HEK293 (cell line): Measurements from ENCODE around the gene FRMD4A.

ENCODE experiments used
- CTCF ChIA-PET: fragments of 350-600 bp; formaldehyde crosslinking; extraction: SDS; loops from one replicate; lab custom pipeline; 2021; ENCODE audit warnings: antibody characterized with exemption; lab: Yijun Ruan, JAX
- POLR2A ChIA-PET: fragments of 300-600 bp; formaldehyde crosslinking; extraction: SDS; loops from one replicate; lab custom pipeline; 2020; ENCODE audit warnings: antibody characterized with exemption, inconsistent platforms; lab: Yijun Ruan, JAX
- H3K27ac ChIP-seq: fragments of 200-500 bp; sonication (Bioruptor generic); 2 replicates; pipeline ENCODE4 v1.5.1; 2014; ENCODE audit warnings: low read depth, low read length, control low read depth, inconsistent platforms; ENCODE audit errors: extremely low read depth
- H3K36me3 ChIP-seq, 2 experiments: fragments of 200-500 bp in 1 of 2; sonication (Bioruptor generic) in 1 of 2; 1 replicate in 1 of 2; 2 replicates in 1 of 2; pipeline ENCODE4 v1.5.1; 2014 to 2017; ENCODE audit warnings: inconsistent platforms in 2 of 2, low read length in 2 of 2; ENCODE audit not compliant: control insufficient read depth in 2 of 2, insufficient read depth in 1 of 2
- H3K4me1 ChIP-seq: fragments of 200-500 bp; sonication (Bioruptor generic); 2 replicates; pipeline ENCODE4 v1.5.1; 2014; ENCODE audit warnings: mild to moderate bottlenecking, low read length, inconsistent platforms; ENCODE audit not compliant: control insufficient read depth, insufficient read depth
- H3K4me3 ChIP-seq: 2 replicates; pipeline ENCODE4 v1.5.1; 2011; ENCODE audit warnings: low read depth, mild to moderate bottlenecking, control low read depth, low read length, moderate library complexity
- H3K9me3 ChIP-seq: fragments of 200-500 bp; sonication (Bioruptor generic); 2 replicates; pipeline ENCODE4 v1.5.1; 2014; ENCODE audit warnings: low read depth, low read length, inconsistent platforms; ENCODE audit not compliant: control insufficient read depth, insufficient read depth
- KLF1 ChIP-seq: fragments of 450-650 bp; formaldehyde crosslinking; IDR thresholded peaks from 2 replicates; pipeline ENCODE4 v1.5.1; 2016; ENCODE audit warnings: missing biosample characterization, missing genetic modification characterization
- PRDM1 ChIP-seq: fragments of 450-650 bp; formaldehyde crosslinking; IDR thresholded peaks from 2 replicates; pipeline ENCODE4; 2016; ENCODE audit warnings: missing biosample characterization, missing genetic modification characterization
- SCRT1 ChIP-seq: fragments of 450-650 bp; formaldehyde crosslinking; IDR thresholded peaks from 2 replicates; pipeline ENCODE4 v1.5.1; 2016; ENCODE audit warnings: missing biosample characterization, missing genetic modification characterization, borderline replicate concordance
- SP7 ChIP-seq: fragments of 450-650 bp; formaldehyde crosslinking; IDR thresholded peaks from 2 replicates; pipeline ENCODE4 v1.5.1; 2016; ENCODE audit warnings: missing biosample characterization, missing genetic modification characterization
- TRIM28 ChIP-seq: IDR thresholded peaks from 2 replicates; pipeline ENCODE4 v1.6.1; 2011; ENCODE audit warnings: low read length, control low read depth, borderline replicate concordance
- WT1 ChIP-seq: fragments of 450-650 bp; formaldehyde crosslinking; IDR thresholded peaks from 2 replicates; pipeline ENCODE4 v1.5.1; 2016; ENCODE audit warnings: missing biosample characterization, missing genetic modification characterization
- ZBTB48 ChIP-seq: fragments of 450-650 bp; formaldehyde crosslinking; IDR thresholded peaks from 2 replicates; pipeline ENCODE4 v1.5.1; 2016; ENCODE audit warnings: missing biosample characterization, missing genetic modification characterization
- ZBTB6 ChIP-seq: fragments of 450-650 bp; formaldehyde crosslinking; IDR thresholded peaks from 2 replicates; pipeline ENCODE4 v1.5.1; 2017; ENCODE audit warnings: missing biosample characterization, missing genetic modification characterization
- ZEB2 ChIP-seq: fragments of 450-650 bp; formaldehyde crosslinking; IDR thresholded peaks from 2 replicates; pipeline ENCODE4 v1.5.1; 2016; ENCODE audit warnings: missing biosample characterization, missing genetic modification characterization
- ZFP3 ChIP-seq: fragments of 450-650 bp; formaldehyde crosslinking; IDR thresholded peaks from 2 replicates; pipeline ENCODE4 v1.5.1; 2016; ENCODE audit warnings: low read depth, missing biosample characterization, missing genetic modification characterization
- ZFP69B ChIP-seq: fragments of 450-650 bp; formaldehyde crosslinking; IDR thresholded peaks from 2 replicates; pipeline ENCODE4 v1.5.1; 2016; ENCODE audit warnings: missing biosample characterization, missing genetic modification characterization
- ZNF132 ChIP-seq: fragments of 450-650 bp; formaldehyde crosslinking; IDR thresholded peaks from 2 replicates; pipeline ENCODE4 v1.5.1; 2017; ENCODE audit warnings: missing biosample characterization, missing genetic modification characterization, borderline replicate concordance
- ZNF184 ChIP-seq: fragments of 450-650 bp; IDR thresholded peaks from 2 replicates; pipeline ENCODE4 v1.5.1; 2018; ENCODE audit warnings: missing biosample characterization, mild to moderate bottlenecking, missing genetic modification characterization
- ZNF350 ChIP-seq: fragments of 450-650 bp; formaldehyde crosslinking; IDR thresholded peaks from 2 replicates; pipeline ENCODE4 v1.5.0; 2017; ENCODE audit warnings: missing biosample characterization, mild to moderate bottlenecking, missing genetic modification characterization
- ZNF473 ChIP-seq: fragments of 450-650 bp; formaldehyde crosslinking; IDR thresholded peaks from 2 replicates; pipeline ENCODE4 v1.5.1; 2017; ENCODE audit warnings: missing biosample characterization, missing genetic modification characterization
- ZNF561 ChIP-seq: fragments of 450-650 bp; IDR thresholded peaks from 2 replicates; pipeline ENCODE4 v1.5.1; 2018; ENCODE audit warnings: missing biosample characterization, missing genetic modification characterization, borderline replicate concordance
- ZNF654 ChIP-seq: fragments of 450-650 bp; formaldehyde crosslinking; IDR thresholded peaks from 2 replicates; pipeline ENCODE4 v1.5.1; 2016; ENCODE audit warnings: low read depth, missing biosample characterization, missing genetic modification characterization
- ZNF692 ChIP-seq: fragments of 450-650 bp; formaldehyde crosslinking; IDR thresholded peaks from 2 replicates; pipeline ENCODE4 v1.5.1; 2016; ENCODE audit warnings: missing biosample characterization, missing genetic modification characterization
- ZNF777 ChIP-seq: fragments of 450-650 bp; formaldehyde crosslinking; IDR thresholded peaks from 2 replicates; pipeline ENCODE4 v1.5.1; 2017; ENCODE audit warnings: missing biosample characterization, missing genetic modification characterization, borderline replicate concordance
- ZSCAN18 ChIP-seq: fragments of 450-650 bp; formaldehyde crosslinking; IDR thresholded peaks from 2 replicates; pipeline ENCODE4 v1.5.1; 2016; ENCODE audit warnings: missing biosample characterization, missing genetic modification characterization
- ZXDB ChIP-seq: fragments of 450-650 bp; formaldehyde crosslinking; IDR thresholded peaks from 2 replicates; pipeline ENCODE4 v1.5.1; 2016; ENCODE audit warnings: missing biosample characterization, missing genetic modification characterization
- TF ChIP-seq, protein P1 (sequence below): fragments of 450-650 bp; formaldehyde crosslinking; IDR thresholded peaks from 2 replicates; pipeline ENCODE4 v1.5.1; 2016; ENCODE audit warnings: missing biosample characterization, missing genetic modification characterization
- TF ChIP-seq, protein P2 (sequence below): fragments of 450-650 bp; formaldehyde crosslinking; IDR thresholded peaks from 2 replicates; pipeline ENCODE4 v1.5.1; 2016; ENCODE audit warnings: missing biosample characterization, missing genetic modification characterization
- TF ChIP-seq, protein P3 (sequence below): fragments of 450-650 bp; formaldehyde crosslinking; IDR thresholded peaks from 2 replicates; pipeline ENCODE4 v1.5.1; 2016; ENCODE audit warnings: missing biosample characterization, missing genetic modification characterization

FRMD4A gene

DNA sequence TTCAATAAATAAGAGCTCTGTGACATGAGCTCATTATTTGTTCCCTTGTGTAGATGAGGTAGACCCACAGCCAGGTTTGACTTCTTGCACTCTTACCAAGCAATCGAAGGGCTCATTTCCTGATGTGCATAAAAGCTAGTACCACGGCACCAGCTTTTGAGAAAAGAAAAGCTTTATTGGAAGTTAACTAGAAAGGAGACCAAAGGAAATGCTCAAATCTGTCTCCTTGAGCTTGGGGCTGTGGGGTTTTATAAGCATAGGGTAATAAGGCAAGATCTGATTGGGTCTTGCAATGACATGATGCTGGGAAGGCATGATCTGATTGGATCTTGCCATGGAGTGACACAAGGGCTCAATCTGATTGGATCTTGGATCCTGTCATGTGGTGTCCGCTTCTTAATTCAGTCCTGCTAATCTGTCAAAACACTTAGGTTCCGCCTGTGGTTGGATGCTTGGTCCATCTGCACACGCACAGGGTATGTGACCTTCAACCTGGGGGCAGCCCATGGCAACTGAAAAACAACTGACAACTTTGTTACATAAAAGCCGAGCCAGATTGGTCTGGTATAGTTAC lies 47.8 kb upstream of the FRMD4A start (continued):
- TF ChIP-seq ZNF777 (no peak), ZFP69B (tag by site-specific recombination) (no peak), ZNF350 (no peak), ZNF473 (tag by site-specific recombination) (no peak), ZSCAN18 (tag by site-specific recombination) (no peak), ZNF184 (tag by site-specific recombination) (no peak), ZNF132 (no peak), SCRT1 (tag by site-specific recombination) (no peak), KLF1 (tag by site-specific recombination) (no peak)

DNA sequence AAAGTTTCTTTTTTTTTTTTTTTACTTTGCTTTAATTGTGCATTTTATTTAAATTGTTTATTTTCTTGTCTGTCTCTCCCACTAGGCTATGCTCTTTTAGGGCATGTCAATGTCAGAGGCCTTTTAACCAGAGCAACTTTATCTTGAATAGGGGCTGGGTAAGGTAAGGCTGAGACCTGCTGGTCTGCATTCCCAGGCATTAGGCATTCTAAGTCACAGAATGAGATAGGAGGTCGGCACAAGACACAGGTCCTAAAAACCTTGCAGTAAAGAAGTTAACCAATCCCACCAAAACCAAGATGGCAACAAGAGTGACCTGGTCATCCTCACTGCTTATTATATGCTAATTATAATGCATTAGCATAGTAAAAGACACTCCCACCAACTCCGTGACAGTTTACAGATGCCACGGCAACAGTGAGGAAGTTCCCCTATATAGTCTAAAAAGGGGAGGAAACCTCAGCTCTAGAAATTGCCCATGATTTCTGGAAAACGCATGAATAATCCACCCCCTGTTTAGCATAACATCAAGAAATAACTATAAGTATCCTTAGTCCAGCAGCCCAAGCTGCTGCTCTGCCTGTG lies 47.0 kb upstream of the FRMD4A start:
- Histone ChIP-seq H3K4me1 (no peaks in the 10 kb centered on the region), H3K4me3 (no peak overlapping the region), H3K9me3 (no peaks in the 10 kb centered on the region), H3K27ac (no peak overlapping the region), H3K36me3 (no peaks in the 10 kb centered on the region)
- CTCF ChIA-PET, result no interaction called here
- TF ChIP-seq ZBTB6 (no peak), SP7 (tag by site-specific recombination) (no peak)
- POLR2A ChIA-PET, result no interaction called here

- no peaks in the 10 kb centered on the region for H3K36me3 ChIP-seq
- no peaks in the 10 kb centered on the region for H3K4me1 ChIP-seq
- H3K9me3 ChIP-seq, result no peaks in the 10 kb centered on the region
- no peak overlapping the region for H3K4me3 ChIP-seq
- ChIA-PET POLR2A (interaction anchor here (0.7 kb wide), 1 partner anchor 826 kb away, joined by 6 read pairs; no protein-coding TSS in a partner anchor), CTCF (interaction anchor here (1.5 kb wide), 1 partner anchor 22 kb away, joined by 4 read pairs; no protein-coding TSS in a partner anchor)
- no peak overlapping the region for H3K27ac ChIP-seq
- TF ChIP-seq WT1 (tag by site-specific recombination) (no peak), ZNF654 (tag by site-specific recombination) (no peak), ZBTB48 (tag by site-specific recombination) (no peak), ZNF561 (tag by site-specific recombination) (no peak), ZXDB (tag by site-specific recombination) (no peak), TRIM28 (peak; percentile 33; the same call in 1 of the 2 replicates), ZNF692 (tag by site-specific recombination) (no peak), ZEB2 (no peak), PRDM1 (tag by site-specific recombination) (0 out of 2 replicates have a peak, but pooled peaks have one; percentile 29), ZFP3 (no peak)
- TF ChIP-seq, protein P1, sequence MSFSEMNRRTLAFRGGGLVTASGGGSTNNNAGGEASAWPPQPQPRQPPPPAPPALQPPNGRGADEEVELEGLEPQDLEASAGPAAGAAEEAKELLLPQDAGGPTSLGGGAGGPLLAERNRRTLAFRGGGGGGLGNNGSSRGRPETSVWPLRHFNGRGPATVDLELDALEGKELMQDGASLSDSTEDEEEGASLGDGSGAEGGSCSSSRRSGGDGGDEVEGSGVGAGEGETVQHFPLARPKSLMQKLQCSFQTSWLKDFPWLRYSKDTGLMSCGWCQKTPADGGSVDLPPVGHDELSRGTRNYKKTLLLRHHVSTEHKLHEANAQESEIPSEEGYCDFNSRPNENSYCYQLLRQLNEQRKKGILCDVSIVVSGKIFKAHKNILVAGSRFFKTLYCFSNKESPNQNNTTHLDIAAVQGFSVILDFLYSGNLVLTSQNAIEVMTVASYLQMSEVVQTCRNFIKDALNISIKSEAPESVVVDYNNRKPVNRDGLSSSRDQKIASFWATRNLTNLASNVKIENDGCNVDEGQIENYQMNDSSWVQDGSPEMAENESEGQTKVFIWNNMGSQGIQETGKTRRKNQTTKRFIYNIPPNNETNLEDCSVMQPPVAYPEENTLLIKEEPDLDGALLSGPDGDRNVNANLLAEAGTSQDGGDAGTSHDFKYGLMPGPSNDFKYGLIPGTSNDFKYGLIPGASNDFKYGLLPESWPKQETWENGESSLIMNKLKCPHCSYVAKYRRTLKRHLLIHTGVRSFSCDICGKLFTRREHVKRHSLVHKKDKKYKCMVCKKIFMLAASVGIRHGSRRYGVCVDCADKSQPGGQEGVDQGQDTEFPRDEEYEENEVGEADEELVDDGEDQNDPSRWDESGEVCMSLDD (tag by site-specific recombination), result no peak
- TF ChIP-seq, protein P2, sequence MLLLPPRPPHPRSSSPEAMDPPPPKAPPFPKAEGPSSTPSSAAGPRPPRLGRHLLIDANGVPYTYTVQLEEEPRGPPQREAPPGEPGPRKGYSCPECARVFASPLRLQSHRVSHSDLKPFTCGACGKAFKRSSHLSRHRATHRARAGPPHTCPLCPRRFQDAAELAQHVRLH (tag by site-specific recombination), result no peak
- TF ChIP-seq, protein P3, sequence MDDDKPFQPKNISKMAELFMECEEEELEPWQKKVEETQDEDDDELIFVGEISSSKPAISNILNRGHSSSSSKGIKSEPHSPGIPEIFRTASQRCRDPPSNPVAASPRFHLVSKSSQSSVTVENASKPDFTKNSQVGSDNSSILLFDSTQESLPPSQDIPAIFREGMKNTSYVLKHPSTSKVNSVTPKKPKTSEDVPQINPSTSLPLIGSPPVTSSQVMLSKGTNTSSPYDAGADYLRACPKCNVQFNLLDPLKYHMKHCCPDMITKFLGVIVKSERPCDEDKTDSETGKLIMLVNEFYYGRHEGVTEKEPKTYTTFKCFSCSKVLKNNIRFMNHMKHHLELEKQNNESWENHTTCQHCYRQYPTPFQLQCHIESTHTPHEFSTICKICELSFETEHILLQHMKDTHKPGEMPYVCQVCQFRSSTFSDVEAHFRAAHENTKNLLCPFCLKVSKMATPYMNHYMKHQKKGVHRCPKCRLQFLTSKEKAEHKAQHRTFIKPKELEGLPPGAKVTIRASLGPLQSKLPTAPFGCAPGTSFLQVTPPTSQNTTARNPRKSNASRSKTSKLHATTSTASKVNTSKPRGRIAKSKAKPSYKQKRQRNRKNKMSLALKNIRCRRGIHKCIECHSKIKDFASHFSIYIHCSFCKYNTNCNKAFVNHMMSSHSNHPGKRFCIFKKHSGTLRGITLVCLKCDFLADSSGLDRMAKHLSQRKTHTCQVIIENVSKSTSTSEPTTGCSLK, result no peak
Measured at GRCh38 chr10:14374745-14375445, 44.2 kb upstream of the FRMD4A start.
